ENCODE results near the gene ERMP1.
"Not testable (repeated sequence)": the region's sequence is repeated elsewhere in the genome, so short reads cannot be mapped to it uniquely, and the experiment has no call there.

The ERMP1 gene

DNA sequence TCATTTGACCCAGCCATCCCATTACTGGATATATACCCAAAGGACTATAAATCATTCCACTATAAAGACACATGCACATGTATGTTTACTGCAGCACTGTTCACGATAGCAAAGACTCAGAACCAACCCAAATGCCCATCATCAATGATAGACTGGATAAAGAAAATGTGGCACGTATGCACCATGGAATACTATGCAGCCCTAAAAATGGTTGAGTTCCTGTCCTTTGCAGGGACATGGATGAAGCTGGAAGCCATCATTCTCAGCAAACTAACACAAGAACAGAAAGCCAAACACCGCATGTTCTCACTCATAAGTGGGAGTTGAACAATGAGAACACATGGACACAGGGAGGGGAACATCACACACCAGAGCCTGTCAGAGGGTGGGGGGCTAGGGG, 49.5 kb downstream of the ERMP1 start:
- DNase-seq (ENCODE audit: low spot score): not testable (repeated sequence)

DNA sequence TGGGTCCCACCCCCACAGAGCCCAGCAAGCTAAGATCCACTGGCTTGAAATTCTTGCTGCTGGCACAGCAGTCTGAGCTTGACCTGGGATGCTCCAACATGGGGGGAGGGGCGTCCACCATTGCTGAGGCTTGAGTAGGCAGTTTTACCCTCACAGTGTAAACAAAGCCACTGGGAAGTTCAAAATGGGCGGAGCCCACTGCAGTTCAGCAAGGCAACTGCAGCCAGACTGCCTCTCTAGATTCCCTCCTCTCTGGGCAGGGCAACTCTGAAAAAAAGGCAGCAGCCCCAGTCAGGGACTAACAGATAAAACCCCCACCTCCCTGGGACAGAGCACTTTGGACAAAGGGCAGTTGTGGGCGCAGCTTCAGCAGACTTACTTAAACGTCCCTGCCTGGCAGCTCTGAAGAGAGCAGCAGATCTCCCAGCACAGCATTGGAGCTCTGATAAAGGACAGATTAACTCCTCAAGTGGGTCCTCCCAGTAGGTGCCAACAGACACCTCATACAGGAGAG, 53.2 kb downstream of the ERMP1 start:
- DNase-seq (ENCODE audit: low spot score): not testable (repeated sequence)

DNA sequence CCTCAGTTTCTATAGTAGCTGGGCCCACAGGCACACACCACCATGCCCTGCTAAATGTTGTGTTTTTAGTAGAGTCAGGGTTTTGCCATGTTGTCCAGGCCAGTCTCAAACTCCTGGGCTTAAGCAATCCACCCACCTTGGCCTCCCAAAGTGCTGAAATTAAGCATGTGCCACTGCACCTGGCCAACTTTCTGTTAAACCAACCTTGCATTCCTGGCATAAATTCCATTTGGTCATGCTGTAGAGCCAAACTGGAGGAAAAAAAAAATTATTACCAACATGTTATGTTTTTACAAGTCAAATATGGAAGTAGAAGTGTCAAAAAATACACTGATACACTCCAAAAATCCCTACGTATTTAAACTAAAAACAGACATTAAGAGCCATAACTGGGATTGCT, 54.1 kb downstream of the ERMP1 start:
- no peak for DNase-seq (ENCODE audit: low spot score)

GRCh38 chr9:5773324-5773999, 59.5 kb downstream of the ERMP1 start:
- no peak for DNase-seq (ENCODE audit: low spot score)

GRCh38 chr9:5767968-5768932, 64.7 kb downstream of the ERMP1 start:
- DNase-seq (ENCODE audit: low spot score): no peak

- no peak for DNase-seq (ENCODE audit: low spot score)
These were observed 68.6 kb downstream of the ERMP1 start for GRCh38 chr9:5764130-5764868.

GRCh38 chr9:5762421-5762820, 70.5 kb downstream of the ERMP1 start:
- DNase-seq (ENCODE audit: low spot score): no peak

DNA sequence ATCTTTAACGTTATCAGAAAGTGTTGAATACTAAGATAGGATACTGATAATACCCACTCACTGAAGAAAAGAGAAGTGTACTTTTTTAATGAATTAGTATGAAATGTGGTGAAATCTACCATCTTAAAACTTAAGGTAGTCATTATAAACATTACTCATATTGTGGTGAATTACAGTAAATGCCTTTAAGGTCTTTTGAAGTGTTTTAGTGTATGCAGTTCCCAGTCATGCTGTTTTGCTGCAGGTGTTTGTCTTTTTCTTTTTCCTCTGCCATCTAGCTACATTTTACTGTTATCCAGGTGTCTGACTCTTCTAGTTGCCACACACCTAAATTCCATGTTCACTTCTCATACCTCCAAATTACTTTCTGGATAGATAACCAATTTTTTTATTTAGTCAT, 72.6 kb downstream of the ERMP1 start:
- DNase-seq (ENCODE audit: low spot score): no peak

DNA sequence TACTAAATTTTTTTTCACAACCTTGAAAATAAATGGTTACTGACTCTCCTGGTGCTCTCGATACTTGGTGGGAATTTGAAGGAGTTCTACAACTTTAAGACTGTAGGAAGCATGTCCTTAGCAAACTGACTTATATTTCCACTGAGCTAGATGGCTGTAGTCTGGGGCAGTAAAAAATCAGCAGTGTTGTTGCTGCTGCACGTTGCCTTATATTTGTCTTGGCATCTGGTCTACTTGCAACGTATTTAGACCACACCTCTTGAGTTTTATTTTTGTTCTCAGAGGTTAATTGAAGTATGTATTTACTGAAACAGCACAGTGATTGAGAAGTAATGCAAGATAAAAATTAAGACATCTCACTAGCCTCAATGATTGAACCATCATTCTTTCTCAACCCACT, 76.3 kb downstream of the ERMP1 start:
- no peak for DNase-seq (ENCODE audit: low spot score)

DNA sequence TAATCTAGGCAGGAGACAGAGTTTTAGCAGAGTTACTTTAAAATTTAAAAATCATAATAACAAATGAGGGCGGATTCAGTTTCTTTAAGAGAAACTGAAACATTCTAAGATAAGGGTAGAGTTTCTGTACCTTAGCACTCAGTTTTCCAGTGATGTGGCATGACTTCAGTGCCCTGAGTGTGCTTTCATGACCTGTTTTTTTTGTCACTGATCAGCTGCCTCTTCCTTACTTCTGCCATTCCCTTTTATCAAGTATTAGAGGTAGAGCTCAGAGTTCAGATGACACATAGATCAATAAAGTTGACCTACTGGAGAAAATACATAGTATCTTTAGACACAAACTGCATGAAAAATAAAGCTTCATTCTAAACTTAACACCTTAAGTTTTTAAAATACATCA, 82.3 kb downstream of the ERMP1 start:
- DNase-seq (ENCODE audit: low spot score): no peak

DNA sequence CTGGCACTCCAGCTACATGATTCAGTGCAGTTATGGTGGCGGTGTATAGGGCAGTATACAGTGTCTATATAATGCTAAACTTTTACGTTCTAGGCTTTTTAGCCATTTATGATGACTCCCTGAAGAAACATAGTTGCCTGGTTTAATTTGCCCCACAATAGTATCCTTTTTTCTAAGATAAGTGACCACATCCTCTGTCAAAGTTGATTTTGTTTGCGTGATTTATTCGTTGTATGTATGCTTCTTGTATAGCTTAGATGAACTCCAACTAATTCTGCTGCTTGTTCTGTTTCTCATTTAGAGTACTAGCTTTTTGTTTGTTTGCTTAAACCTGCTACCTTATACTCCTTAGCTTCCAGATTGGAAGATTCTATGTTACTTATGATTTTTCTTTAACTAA, 83.6 kb downstream of the ERMP1 start:
- no peak for DNase-seq (ENCODE audit: low spot score)

GRCh38 chr9:5748438-5748837, 84.5 kb downstream of the ERMP1 start:
- DNase-seq (ENCODE audit: low spot score): no peak

DNA sequence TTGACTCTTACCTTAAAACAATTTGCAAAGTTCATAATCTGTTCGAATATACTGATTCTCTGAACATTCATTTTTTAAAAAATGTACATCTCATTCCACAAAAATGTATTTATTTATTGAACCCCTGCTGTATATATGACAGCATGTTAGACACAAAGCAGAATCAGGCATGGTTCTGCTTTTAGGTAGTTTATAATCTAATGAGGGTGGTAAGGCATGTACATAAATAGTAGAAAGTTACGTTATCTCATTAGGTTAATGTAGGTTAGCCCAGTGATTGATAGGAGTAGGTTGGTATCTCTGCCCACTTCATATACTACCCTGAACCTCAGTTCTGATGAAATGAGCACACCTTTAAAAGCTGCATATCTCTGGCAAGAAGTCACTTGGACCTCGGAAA, 89.8 kb downstream of the ERMP1 start:
- no peak for DNase-seq (ENCODE audit: low spot score)

DNA sequence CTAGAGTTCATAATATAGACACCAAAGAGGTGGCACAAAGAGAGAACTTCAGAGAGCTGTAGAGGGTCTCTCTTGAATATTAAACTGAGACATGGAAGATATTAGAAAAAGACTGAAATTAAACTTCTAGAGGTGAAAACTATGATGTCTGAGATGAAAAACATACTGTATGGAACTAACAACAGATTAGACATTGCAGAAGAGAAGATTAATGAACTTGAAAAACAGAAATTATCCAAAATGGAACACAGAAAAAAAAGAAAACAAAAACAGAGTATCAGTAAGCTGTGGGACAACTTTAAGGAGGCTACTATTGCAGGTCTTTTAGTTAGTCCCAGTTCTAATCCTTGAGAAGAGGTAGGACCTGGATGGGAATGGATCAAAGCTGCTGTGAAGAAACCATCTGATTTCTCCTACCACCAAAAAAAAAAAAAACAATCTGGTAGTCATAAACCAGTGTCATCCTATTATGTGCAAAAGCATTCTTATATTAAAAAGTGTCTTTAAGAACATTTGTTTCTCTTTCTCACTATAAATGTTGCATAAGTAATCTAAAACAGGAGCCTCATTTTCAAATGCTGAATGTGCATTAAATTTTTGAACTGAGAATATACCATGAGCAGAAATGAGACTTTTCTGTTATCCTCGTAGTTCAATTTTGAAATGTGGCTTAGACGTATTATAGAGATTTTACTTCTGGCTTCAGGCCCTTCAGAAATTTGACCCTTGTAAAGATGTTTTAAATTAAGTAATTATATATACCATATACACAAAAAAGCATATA, 96.2 kb downstream of the ERMP1 start:
- DNase-seq (ENCODE audit: low spot score): no peak

GRCh38 chr9:5735072-5735471, 97.8 kb downstream of the ERMP1 start:
- no peak for DNase-seq (ENCODE audit: low spot score)
